Loucy (cell line): Measurements from ENCODE around the gene M1AP.

Source experiments
- EZH2phosphoT487 ChIP-seq: fragments of 200-600 bp; IDR thresholded peaks from 2 replicates; pipeline ENCODE4 v1.6.1; 2018; ENCODE audit warnings: antibody characterized with exemption, mild to moderate bottlenecking, moderate library complexity, borderline replicate concordance
- TF ChIP-seq, protein P1 (sequence below): fragments of 200-600 bp; sonication (generic); conservative IDR thresholded peaks from 2 replicates; pipeline ENCODE4 v1.5.1; 2014; ENCODE audit warnings: mild to moderate bottlenecking, antibody characterized with exemption, low read length

DNA sequence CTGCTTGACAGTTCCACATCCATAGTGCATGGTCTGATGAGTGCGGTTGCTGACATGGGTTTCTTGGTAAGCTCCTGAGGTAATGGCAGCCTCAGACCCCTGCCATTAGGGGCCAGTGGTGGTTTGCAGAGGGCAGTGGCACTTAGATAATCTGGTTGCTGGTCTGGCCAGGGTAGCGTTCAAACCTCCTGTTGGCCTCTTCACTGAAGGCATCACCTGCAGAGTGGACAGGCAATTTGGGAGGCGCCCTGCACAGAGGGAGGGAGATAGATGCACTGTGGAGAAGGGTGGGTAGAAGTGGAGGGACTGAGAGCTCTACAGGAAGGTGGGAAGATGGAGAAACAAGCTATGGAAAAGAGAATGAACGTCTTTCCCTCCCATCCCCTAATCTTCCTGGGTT, 114.7 kb downstream of the M1AP start:
- TF ChIP-seq, protein P1, sequence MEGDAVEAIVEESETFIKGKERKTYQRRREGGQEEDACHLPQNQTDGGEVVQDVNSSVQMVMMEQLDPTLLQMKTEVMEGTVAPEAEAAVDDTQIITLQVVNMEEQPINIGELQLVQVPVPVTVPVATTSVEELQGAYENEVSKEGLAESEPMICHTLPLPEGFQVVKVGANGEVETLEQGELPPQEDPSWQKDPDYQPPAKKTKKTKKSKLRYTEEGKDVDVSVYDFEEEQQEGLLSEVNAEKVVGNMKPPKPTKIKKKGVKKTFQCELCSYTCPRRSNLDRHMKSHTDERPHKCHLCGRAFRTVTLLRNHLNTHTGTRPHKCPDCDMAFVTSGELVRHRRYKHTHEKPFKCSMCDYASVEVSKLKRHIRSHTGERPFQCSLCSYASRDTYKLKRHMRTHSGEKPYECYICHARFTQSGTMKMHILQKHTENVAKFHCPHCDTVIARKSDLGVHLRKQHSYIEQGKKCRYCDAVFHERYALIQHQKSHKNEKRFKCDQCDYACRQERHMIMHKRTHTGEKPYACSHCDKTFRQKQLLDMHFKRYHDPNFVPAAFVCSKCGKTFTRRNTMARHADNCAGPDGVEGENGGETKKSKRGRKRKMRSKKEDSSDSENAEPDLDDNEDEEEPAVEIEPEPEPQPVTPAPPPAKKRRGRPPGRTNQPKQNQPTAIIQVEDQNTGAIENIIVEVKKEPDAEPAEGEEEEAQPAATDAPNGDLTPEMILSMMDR = no peak
- TF ChIP-seq EZH2phosphoT487 = no peak
